RWPE2 (cell line): Measurements from ENCODE around the gene KCNF1.

Experiments
- ATAC-seq: fragments of 200-7000 bp; cut with Tn5 transposase; 3 replicates; pipeline ENCODE4 v1.9.1; 2021; ENCODE audit warnings: low read depth
- DNase-seq: peaks from one replicate; pipeline ENCODE4 v3.0.0-alpha.2; 2020; ENCODE audit warnings: low spot score
- H3K27ac ChIP-seq: fragments of 450-650 bp; 2 replicates; pipeline ENCODE4 v1.5.1; 2017; ENCODE audit warnings: mild to moderate bottlenecking; ENCODE audit not compliant: poor library complexity, severe bottlenecking
- H3K27me3 ChIP-seq: fragments of 250-450 bp; sonication (Bioruptor Pico); 2 replicates; pipeline ENCODE4 v1.5.1; 2021; ENCODE audit warnings: mild to moderate bottlenecking, moderate library complexity; ENCODE audit not compliant: insufficient read depth, poor library complexity, severe bottlenecking
- H3K36me3 ChIP-seq: fragments of 250-450 bp; sonication (Bioruptor Pico); 2 replicates; pipeline ENCODE4 v1.5.1; 2020; ENCODE audit warnings: low read depth, mild to moderate bottlenecking, moderate library complexity
- H3K4me1 ChIP-seq: fragments of 250-450 bp; sonication (Bioruptor Pico); 2 replicates; pipeline ENCODE4 v1.5.1; 2021; ENCODE audit warnings: mild to moderate bottlenecking, moderate library complexity; ENCODE audit not compliant: insufficient read depth, poor library complexity, severe bottlenecking
- H3K4me3 ChIP-seq: fragments of 250-450 bp; sonication (Bioruptor Pico); 2 replicates; pipeline ENCODE4 v1.5.1; 2021; ENCODE audit warnings: mild to moderate bottlenecking, moderate library complexity; ENCODE audit not compliant: severe bottlenecking
- H3K9me3 ChIP-seq: fragments of 250-450 bp; sonication (Bioruptor Pico); 2 replicates; pipeline ENCODE4 v1.5.1; 2021; ENCODE audit warnings: mild to moderate bottlenecking, moderate library complexity; ENCODE audit not compliant: severe bottlenecking
- CTCF ChIP-seq: fragments of 450-650 bp; IDR thresholded peaks from one replicate; pipeline ENCODE4 v1.5.1; 2017; ENCODE audit warnings: mild to moderate bottlenecking, moderate library complexity; ENCODE audit not compliant: poor library complexity, severe bottlenecking

KCNF1 gene

GRCh38 chr2:10951558-10952414 is 40.1 kb downstream of the KCNF1 start:
- H3K27ac ChIP-seq: no peak overlapping the region
- no peaks in the 10 kb centered on the region for H3K27me3 ChIP-seq
- ATAC-seq (no peak), DNase-seq (no peak)
- peaks cover 2% of the 10 kb centered on the region for H3K9me3 ChIP-seq
- no peak overlapping the region for H3K4me3 ChIP-seq
- H3K4me1 ChIP-seq: peaks cover 2% of the 10 kb centered on the region
- no peaks in the 10 kb centered on the region for H3K36me3 ChIP-seq
- no peak for TF ChIP-seq CTCF

DNA sequence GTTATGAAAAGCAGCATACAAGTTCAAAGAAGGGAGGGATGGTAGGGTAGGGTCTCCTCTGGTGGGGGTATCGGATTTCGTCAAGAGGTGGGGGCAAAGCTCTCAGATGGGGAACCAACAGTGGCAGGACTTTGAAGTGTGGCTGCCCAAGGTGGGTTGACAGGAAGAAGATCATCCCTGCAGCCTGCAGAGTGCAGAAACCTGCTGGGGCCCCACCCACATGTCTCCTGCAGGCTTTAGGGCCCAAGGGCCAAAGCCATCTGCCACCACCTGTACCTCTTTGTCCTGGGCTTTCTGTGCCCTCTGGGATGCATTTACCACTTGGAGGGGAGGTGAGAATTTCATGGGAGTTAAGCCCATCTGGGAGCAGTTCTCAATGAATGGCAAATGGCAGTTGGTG is 42.7 kb downstream of the KCNF1 start:
- H3K9me3 ChIP-seq: peaks cover 2% of the 10 kb centered on the region
- TF ChIP-seq CTCF: no peak
- H3K27me3 ChIP-seq: no peaks in the 10 kb centered on the region
- no peak overlapping the region for H3K4me3 ChIP-seq
- no peaks in the 10 kb centered on the region for H3K36me3 ChIP-seq
- ATAC-seq (no peak), DNase-seq (peak; percentile 7)
- H3K27ac ChIP-seq: no peak overlapping the region
- no peaks in the 10 kb centered on the region for H3K4me1 ChIP-seq

GRCh38 chr2:10954856-10955818 is 43.4 kb downstream of the KCNF1 start:
- TF ChIP-seq CTCF: no peak
- H3K4me3 ChIP-seq: no peak overlapping the region
- DNase-seq: no peak
- no peaks in the 10 kb centered on the region for H3K4me1 ChIP-seq
- no peak overlapping the region for H3K27ac ChIP-seq
- peak; percentile 83 for ATAC-seq
- H3K27me3 ChIP-seq: no peaks in the 10 kb centered on the region
- H3K36me3 ChIP-seq: no peaks in the 10 kb centered on the region
- H3K9me3 ChIP-seq: peaks cover 2% of the 10 kb centered on the region

DNA sequence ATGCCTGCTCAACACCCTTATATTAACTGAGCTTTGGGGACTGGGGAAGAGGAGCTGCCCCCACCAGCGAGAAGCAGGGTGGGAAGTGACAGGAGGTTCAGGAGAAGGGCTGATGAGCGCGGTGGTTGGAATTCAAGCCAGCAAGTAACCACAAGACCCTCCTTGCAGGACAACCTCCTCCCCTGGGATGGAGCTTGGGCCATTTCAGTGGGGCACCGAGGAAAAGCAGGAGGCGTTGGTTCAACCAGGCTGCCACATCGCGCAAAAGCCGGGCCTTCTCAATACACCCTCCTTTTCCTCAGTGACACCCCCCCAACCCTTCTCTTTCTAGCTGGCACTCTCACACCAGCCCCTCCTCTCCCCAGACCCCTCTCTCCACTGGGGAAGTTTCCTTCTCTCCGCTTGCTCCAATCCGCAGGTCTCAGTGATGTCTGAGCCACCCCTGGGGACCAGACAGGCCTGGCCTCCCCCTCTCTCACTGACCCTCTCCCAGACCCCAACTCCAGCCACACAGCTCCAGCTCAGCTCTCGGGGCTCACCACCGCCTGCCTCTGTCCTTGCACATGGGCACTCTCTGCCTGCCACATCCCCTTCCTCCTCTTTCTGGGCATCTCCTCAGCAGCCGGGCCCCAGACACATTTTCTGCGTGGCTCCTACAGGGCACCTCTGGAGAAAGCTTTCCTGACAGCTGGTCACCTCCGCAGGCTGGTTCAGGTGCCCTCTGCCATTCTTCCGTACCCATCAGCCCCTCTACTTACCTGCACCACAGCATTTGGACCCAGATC is 44.5 kb downstream of the KCNF1 start:
- TF ChIP-seq CTCF: no peak

More for the DNA sequence above, 44.5 kb downstream of the KCNF1 start:
- Histone ChIP-seq H3K27ac (no peak overlapping the region), H3K9me3 (peaks cover 2% of the 10 kb centered on the region), H3K4me1 (no peaks in the 10 kb centered on the region), H3K27me3 (no peaks in the 10 kb centered on the region), H3K4me3 (no peak overlapping the region), H3K36me3 (no peaks in the 10 kb centered on the region)
- no peak for ATAC-seq
- DNase-seq: no peak
